GM18951 (cell line): ENCODE measurements around the gene METTL2A.
"Not testable (repeated sequence)": the region's sequence is repeated elsewhere in the genome, so short reads cannot be mapped to it uniquely, and the experiment has no call there.

Source experiments
- POLR2A ChIP-seq: IDR thresholded peaks from 4 replicates; pipeline ENCODE4 v1.6.1; 2011; ENCODE audit warnings: mild to moderate bottlenecking; ENCODE audit not compliant: insufficient read length, insufficient read depth; ENCODE audit errors: extremely low read depth
- in situ Hi-C: fragments of 300-500 bp; cut with MboI; formaldehyde crosslinking; loops from one replicate; pipeline ENCODE4 v1.12.0; 2022; ENCODE audit warnings: low sequenced_read_pairs, mixed read lengths, inconsistent platforms; ENCODE audit not compliant: unreplicated experiment

The METTL2A gene

DNA sequence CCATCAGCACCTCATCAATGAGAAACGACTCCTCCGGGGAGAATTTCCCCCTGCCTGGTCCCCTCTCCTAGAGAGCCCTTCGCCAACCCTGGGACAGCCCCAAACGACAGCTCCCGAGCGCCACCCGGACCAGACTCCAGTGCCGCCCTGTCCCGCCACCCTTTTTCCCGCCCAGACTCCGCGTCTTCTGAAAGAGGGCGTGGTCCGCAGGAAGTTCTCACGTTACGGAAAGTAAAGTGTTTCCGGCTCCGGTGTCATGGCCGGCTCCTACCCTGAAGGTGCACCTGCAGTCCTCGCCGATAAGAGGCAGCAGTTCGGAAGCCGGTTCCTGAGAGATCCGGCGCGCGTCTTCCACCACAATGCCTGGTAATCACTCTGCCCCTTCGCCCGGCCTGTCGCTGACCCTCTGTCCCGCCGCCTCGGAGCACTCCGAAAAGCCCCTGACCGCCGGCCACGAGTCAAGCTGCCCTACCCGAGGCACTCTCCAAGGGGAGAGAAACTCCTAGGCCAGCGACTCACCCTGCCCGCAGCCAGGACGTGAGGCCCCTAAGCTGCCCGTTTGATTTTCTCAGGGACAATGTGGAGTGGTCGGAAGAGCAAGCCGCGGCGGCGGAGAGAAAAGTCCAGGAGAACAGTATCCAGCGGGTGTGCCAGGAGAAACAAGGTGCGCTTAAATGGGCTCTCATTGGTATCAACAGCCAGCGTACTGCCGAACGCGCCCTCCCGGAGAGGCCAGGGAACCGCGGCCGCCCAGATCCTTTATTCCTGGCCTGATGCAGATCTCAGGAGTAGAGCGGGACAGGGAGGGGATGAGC, at the start of gene METTL2A:
METTL2A (plus strand) TSS at position 251 of the 815 bp plus-strand sequence; CDS start at position 257, 6 bp downstream.
- TF ChIP-seq POLR2A = peak; percentile 61
- in situ Hi-C loops = not testable (repeated sequence)

- in situ Hi-C loops = no loop called here
- no peak for TF ChIP-seq POLR2A
Observed at GRCh38 chr17:62380253-62380652, 43.4 kb upstream of the METTL2A start, which contains the start of gene EFCAB3. Gene EFCAB3, plus strand, starts transcription at chr17:62380553. Its CDS starts 2,427 bp downstream, at chr17:62382980.

DNA sequence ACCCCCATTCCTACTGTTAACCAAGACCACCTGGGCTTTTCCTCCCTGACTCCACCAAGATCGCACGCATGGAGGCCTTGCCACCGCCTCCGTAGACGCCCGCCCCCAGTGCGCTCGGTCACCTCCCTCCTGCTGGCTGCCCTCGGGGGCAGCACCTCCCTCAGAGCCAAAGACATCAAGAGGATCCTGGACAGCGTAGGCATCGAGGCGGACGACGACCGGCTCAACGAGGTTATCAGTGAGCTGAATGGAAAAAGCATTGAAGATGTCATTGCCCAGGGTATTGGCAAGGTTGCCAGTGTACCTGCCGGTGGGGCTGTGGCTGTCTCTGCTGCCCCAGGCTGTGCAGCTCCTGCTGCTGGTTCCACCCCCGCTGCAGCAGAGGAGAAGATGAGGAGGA, 42.1 kb upstream of the METTL2A start:
- in situ Hi-C loops = no loop called here
- TF ChIP-seq POLR2A = no peak

DNA sequence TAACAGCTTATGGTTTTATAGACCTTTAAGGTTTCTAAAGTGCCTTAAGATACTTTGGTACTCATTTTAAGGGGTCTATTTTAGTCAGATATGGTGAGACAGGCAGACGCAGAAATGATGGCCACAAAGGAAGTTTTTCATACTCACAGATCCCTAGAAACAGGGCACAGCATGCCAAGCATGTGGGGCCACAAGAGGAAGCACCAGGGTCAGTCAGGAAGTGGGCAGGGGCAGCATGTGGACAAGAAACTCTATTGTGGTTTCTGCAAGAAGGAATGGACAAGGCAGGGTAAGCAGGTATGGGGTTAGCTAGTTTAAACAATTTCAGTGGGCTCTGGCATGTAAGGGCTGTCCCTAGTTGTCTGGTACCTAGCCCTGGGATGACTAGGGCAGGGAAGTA, 34.8 kb upstream of the METTL2A start:
- no peak for TF ChIP-seq POLR2A
- in situ Hi-C loops = no loop called here

GRCh38 chr17:62392908-62393307, 30.8 kb upstream of the METTL2A start:
- in situ Hi-C loops = no loop called here
- no peak for TF ChIP-seq POLR2A

GRCh38 chr17:62398891-62399290, 24.8 kb upstream of the METTL2A start:
- TF ChIP-seq POLR2A = no peak
- in situ Hi-C loops = no loop called here

DNA sequence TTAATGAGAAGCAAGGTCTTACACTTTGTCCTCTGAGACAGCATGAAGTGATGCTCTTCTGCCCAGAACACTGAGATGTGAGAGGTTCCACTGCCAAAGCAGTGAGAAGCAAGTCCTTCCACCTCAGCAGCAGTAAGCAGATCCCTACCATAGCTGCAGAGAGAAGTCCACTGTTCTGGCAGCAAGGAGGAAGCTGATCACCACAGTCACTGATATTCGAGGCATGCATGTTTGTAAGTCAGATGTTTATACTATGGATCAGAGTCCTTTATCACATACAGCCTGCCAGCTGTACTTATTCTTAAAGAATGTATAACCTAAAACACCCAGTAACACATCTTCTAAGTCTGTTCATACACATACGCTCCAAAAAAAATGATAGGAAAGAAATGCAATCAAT, 18.2 kb upstream of the METTL2A start:
- in situ Hi-C loops = no loop called here
- no peak for TF ChIP-seq POLR2A

DNA sequence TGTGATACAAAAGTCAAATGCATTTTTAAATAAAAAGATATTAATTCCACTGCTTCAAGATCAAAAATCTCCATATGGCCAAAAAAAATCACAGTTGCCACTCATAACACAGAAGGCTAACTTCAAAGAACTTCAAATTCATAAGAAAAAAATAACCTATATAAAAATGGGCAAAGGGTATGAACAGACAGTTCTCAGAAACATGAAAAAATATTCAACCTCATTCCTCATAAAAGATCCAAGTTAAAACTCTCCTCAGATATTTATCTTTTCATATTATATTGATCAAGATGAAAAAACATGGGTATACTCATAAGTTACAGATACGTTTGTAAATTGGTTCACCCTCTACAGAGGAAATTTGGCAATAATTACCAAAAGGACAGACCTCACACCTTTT, 10.6 kb upstream of the METTL2A start:
- in situ Hi-C loops = not testable (repeated sequence)

DNA sequence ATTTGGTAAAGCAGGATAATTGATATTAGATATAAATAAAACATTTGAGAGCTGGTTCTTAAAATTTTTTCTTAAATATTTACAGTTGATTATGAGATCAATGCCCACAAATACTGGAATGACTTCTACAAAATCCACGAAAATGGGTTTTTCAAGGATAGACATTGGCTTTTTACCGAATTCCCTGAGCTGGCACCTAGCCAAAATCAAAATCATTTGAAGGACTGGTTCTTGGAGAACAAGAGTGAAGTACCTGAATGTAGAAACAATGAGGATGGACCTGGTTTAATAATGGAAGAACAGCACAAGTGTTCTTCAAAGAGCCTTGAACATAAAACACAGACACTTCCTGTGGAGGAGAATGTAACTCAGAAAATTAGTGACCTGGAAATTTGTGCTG, 2.5 kb downstream of the METTL2A start:
- in situ Hi-C loops = not testable (repeated sequence)

- in situ Hi-C loops = not testable (repeated sequence)
Observed at GRCh38 chr17:62435251-62435650, 11.6 kb downstream of the METTL2A start.

- in situ Hi-C loops = not testable (repeated sequence)
Observed at GRCh38 chr17:62441181-62441580, 17.5 kb downstream of the METTL2A start.

GRCh38 chr17:62444063-62444462, 20.4 kb downstream of the METTL2A start:
- no peak for TF ChIP-seq POLR2A
- in situ Hi-C loops = no loop called here

GRCh38 chr17:62445791-62446190, 22.1 kb downstream of the METTL2A start:
- in situ Hi-C loops = not testable (repeated sequence)

DNA sequence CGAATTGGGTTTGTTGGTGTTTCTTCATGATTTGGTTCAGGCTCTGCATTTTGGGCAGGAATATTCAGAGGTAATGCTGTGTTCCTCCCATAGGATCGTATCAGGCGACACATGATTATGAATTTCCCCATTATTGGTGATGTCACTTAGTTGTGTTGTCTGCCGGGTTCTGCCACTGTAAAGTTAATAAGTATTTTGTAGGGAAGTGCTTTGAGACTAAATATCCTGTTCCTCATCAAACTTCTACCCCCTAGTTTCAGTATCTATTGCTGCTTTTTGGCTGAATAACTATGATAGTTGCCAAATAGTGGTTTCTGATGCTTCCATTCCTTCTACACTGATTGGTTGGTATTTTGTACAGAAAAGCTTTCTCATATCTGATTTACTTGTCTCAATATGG, 28.5 kb downstream of the METTL2A start:
- in situ Hi-C loops = not testable (repeated sequence)

DNA sequence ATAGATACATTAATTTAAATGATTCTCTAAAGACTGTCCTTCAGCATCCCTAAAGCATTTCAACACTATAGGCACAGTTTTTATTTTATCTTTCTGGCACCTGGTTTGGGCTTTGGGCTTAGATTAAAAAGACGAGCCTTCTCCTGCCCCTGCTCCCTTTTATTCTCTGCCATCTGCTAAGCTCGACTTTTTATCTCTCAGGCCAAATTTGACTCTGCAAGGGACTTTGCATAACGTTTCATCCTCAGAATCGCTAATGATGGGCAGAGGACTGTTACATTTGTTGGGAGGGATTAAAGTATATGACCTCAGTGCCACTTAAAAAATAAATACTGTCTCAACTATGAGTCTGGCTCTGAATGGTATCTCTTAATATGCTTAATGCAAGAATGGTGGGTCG, 29.3 kb downstream of the METTL2A start:
- in situ Hi-C loops = not testable (repeated sequence)

DNA sequence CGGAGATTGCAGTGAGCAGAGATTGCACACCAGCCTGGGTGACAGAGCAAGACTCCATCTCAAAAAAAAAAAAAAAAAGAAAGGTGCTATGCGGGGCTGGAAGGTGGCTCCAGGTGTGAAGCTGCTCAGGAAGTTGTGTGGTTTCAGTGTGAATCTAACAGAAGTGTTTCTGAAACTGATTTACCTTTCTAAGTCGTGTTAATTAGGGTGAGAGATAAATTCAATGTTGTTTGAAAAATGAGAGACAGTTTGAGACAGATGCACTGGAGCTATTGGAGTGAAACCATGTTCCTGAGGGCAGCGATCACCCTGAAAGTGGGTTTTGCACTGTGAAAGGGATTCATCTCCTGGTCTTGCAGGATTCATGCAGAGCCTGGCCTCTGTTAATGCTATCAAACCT, 30.0 kb downstream of the METTL2A start:
- in situ Hi-C loops = not testable (repeated sequence)

DNA sequence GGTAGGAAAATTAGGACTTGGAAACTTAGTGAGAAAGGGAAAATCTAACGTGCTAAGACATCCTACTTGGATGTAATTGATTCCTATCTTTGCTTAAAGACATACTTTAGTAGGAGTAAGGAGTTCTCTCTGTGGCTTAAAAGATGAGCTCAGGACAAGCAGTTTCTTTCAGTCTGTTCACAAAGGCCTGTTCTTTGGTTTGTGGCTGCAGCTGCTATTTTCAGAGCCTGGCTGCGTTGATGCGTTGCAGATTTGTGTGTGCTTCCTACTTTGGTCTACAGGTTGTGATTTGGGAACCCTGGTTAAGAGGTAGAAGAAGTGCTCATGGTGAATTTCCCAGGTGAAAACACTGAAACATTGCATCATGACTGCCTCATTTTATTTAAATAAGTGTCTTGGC, 30.4 kb downstream of the METTL2A start:
- in situ Hi-C loops = not testable (repeated sequence)
